ENCODE results near the gene NELFB.

NELFB gene

GRCh38 chr9:137229903-137230704, 25.0 kb upstream of the NELFB start:
- Histone ChIP-seq H3K9me3 (ENCODE audit: severe bottlenecking) (no peaks in the 10 kb centered on the region), H3K36me3 (no peaks in the 10 kb centered on the region), H3K27me3 (ENCODE audit: insufficient read depth, low read depth, severe bottlenecking) (no peaks in the 10 kb centered on the region), H3K27ac (no peak overlapping the region), H3K4me3 (ENCODE audit: low read depth, low read length) (no peak overlapping the region)
- no peak for DNase-seq
- no peak for TF ChIP-seq CTCF (IDR thresholded peaks at IDR 0.05; ENCODE audit: low read depth, low read length)

- no peak within 1 kb of the TSS for H3K27ac ChIP-seq
- H3K27me3 ChIP-seq (ENCODE audit: insufficient read depth, low read depth, severe bottlenecking), result no peaks in the 10 kb centered on the region
- no peak within 1 kb of the TSS for H3K4me3 ChIP-seq (ENCODE audit: low read depth, low read length)
- no peak for TF ChIP-seq CTCF (IDR thresholded peaks at IDR 0.05; ENCODE audit: low read depth, low read length)
- no peak for DNase-seq
- H3K9me3 ChIP-seq (ENCODE audit: severe bottlenecking), result no peaks in the 10 kb centered on the region
- H3K36me3 ChIP-seq, result no peaks in the 10 kb centered on the region
Measured at GRCh38 chr9:137230705-137231371, 24.3 kb upstream of the NELFB start, which contains the start of gene SLC34A3. TSS of gene SLC34A3 (plus strand) at chr9:137230901. CDS start at chr9:137231703, 802 bp downstream.

- H3K36me3 ChIP-seq, result no peaks in the 10 kb centered on the region
- TF ChIP-seq CTCF (IDR thresholded peaks at IDR 0.05; ENCODE audit: low read depth, low read length), result no peak
- H3K27ac ChIP-seq, result no peak overlapping the region
- H3K9me3 ChIP-seq (ENCODE audit: severe bottlenecking), result no peaks in the 10 kb centered on the region
- no peak overlapping the region for H3K4me3 ChIP-seq (ENCODE audit: low read depth, low read length)
- H3K27me3 ChIP-seq (ENCODE audit: insufficient read depth, low read depth, severe bottlenecking), result no peaks in the 10 kb centered on the region
- no peak for DNase-seq
Measured at GRCh38 chr9:137231372-137232039, 23.6 kb upstream of the NELFB start.

- H3K36me3 ChIP-seq, result no peaks in the 10 kb centered on the region
- H3K9me3 ChIP-seq (ENCODE audit: severe bottlenecking), result no peaks in the 10 kb centered on the region
- no peak for DNase-seq
- no peaks in the 10 kb centered on the region for H3K27me3 ChIP-seq (ENCODE audit: insufficient read depth, low read depth, severe bottlenecking)
- TF ChIP-seq CTCF (IDR thresholded peaks at IDR 0.05; ENCODE audit: low read depth, low read length), result no peak
- no peak overlapping the region for H3K27ac ChIP-seq
- H3K4me3 ChIP-seq (ENCODE audit: low read depth, low read length), result no peak overlapping the region
Measured at GRCh38 chr9:137232101-137232500, 23.0 kb upstream of the NELFB start.

GRCh38 chr9:137232510-137232909, 22.6 kb upstream of the NELFB start:
- H3K27me3 ChIP-seq (ENCODE audit: insufficient read depth, low read depth, severe bottlenecking), result no peaks in the 10 kb centered on the region
- no peak overlapping the region for H3K4me3 ChIP-seq (ENCODE audit: low read depth, low read length)
- no peaks in the 10 kb centered on the region for H3K36me3 ChIP-seq
- H3K27ac ChIP-seq, result no peak overlapping the region
- no peaks in the 10 kb centered on the region for H3K9me3 ChIP-seq (ENCODE audit: severe bottlenecking)
- no peak for TF ChIP-seq CTCF (IDR thresholded peaks at IDR 0.05; ENCODE audit: low read depth, low read length)
- DNase-seq, result no peak

All from WERI-Rb-1 (cell line).